HEK293T (cell line): Measurements from ENCODE around the gene OLFM2.

Source experiments
- ELF4 ChIP-seq: fragments of 450-650 bp; IDR thresholded peaks from 2 replicates; pipeline ENCODE4 v1.6.1; 2017; ENCODE audit warnings: antibody characterized with exemption
- FOXM1 ChIP-seq: fragments of 450-650 bp; IDR thresholded peaks from 2 replicates; pipeline ENCODE4 v1.6.1; 2017; ENCODE audit warnings: mild to moderate bottlenecking, borderline replicate concordance
- NFRKB ChIP-seq: fragments of 450-650 bp; IDR thresholded peaks from 2 replicates; pipeline ENCODE4 v1.6.1; 2016; ENCODE audit warnings: mild to moderate bottlenecking, moderate library complexity
- PKNOX1 ChIP-seq: fragments of 450-650 bp; IDR thresholded peaks from 2 replicates; pipeline ENCODE4 v1.6.1; 2016
- SP1 ChIP-seq: fragments of 450-650 bp; IDR thresholded peaks from 2 replicates; pipeline ENCODE4 v1.6.1; 2017
- TARDBP ChIP-seq: fragments of 450-650 bp; IDR thresholded peaks from 2 replicates; pipeline ENCODE4 v1.6.1; 2016

- no peak for TF ChIP-seq ELF4
- TF ChIP-seq PKNOX1, result no peak
- TF ChIP-seq TARDBP, result no peak
- TF ChIP-seq SP1, result no peak
- TF ChIP-seq NFRKB, result no peak
- TF ChIP-seq FOXM1, result no peak
These were observed 79.7 kb downstream of the OLFM2 start for GRCh38 chr19:9856609-9857008.
